B cell (primary cell): Measurements from ENCODE around the gene CTDP1. TPM values are rescaled to one million over a fixed set of nuclear protein-coding genes. Genes with fewer than 3 reads are reported as not detected.

Experiments used
- ATAC-seq: fragments of 200-7000 bp; cut with Tn5 transposase; one replicate; pipeline ENCODE4 v1.10.0; 2021; ENCODE audit warnings: low read depth, mild to moderate bottlenecking, moderate number of reproducible peaks, moderate library complexity
- CTCF ChIA-PET: fragments of 350-600 bp; sonication (Branson Sonifier 250); formaldehyde crosslinking; loops from one replicate; lab custom pipeline; 2021; ENCODE audit warnings: antibody characterized with exemption, inconsistent platforms; lab: Charles Lee
- POLR2A ChIA-PET: fragments of 350-600 bp; sonication (Branson Sonifier 250); formaldehyde crosslinking; loops from one replicate; lab custom pipeline; 2021; ENCODE audit warnings: antibody characterized with exemption; lab: Charles Lee
- DNase-seq: peaks from one replicate; pipeline ENCODE4 v3.0.0; 2013
- H2AFZ ChIP-seq: 2 replicates; pipeline ENCODE4 v1.6.1; 2012; ENCODE audit warnings: mild to moderate bottlenecking, low read depth, low read length; ENCODE audit not compliant: insufficient read depth, poor library complexity, severe bottlenecking
- H3K27ac ChIP-seq, 2 donors: 1 replicate in 1 of 2; 2 replicates in 1 of 2; pipeline ENCODE4 v1.5.1; 2012 to 2013; ENCODE audit warnings: low read length in 2 of 2, mild to moderate bottlenecking in 2 of 2, moderate library complexity in 1 of 2
- H3K27me3 ChIP-seq, 4 experiments: fragments of 200-600 bp in 1 of 4; sonication (generic) in 1 of 4; replicated peaks in 1 of 4; 1 replicate in 2 of 4; 2 replicates in 2 of 4; pipeline versions ENCODE4 v1.6.1 to v1.7.0; 2013 to 2016; ENCODE audit warnings: low read length in 3 of 4, mild to moderate bottlenecking in 2 of 4, mixed read lengths in 1 of 4, moderate library complexity in 1 of 4; ENCODE audit not compliant: insufficient read depth in 4 of 4, control insufficient read depth in 3 of 4; ENCODE audit errors: control extremely low read depth in 1 of 4
- H3K36me3 ChIP-seq, 2 experiments: replicated peaks in 1 of 2; 1 replicate in 1 of 2; 2 replicates in 1 of 2; pipeline versions ENCODE4 v1.6.1 to v1.7.1; 2013; ENCODE audit warnings: low read length in 1 of 2; ENCODE audit not compliant: insufficient read depth in 2 of 2, control insufficient read depth in 1 of 2; ENCODE audit errors: control extremely low read depth in 1 of 2, extremely low read depth in 1 of 2
- H3K4me1 ChIP-seq, 2 donors: fragments of 200-600 bp in 1 of 2; sonication (generic) in 1 of 2; 1 replicate in 1 of 2; 2 replicates in 1 of 2; pipeline versions ENCODE4 v1.5.1 to v1.6.1; 2013 to 2017; ENCODE audit warnings: low read length in 2 of 2; ENCODE audit not compliant: control insufficient read depth in 2 of 2, insufficient read depth in 2 of 2
- H3K4me2 ChIP-seq: replicated peaks from 2 replicates; pipeline ENCODE3; 2012; ENCODE audit warnings: mild to moderate bottlenecking, low read depth, low read length; ENCODE audit not compliant: poor library complexity, severe bottlenecking
- H3K4me3 ChIP-seq, 5 experiments: fragments of 200-600 bp in 1 of 5; sonication (generic) in 1 of 5; 1 replicate in 3 of 5; 2 replicates in 2 of 5; pipeline versions ENCODE4 v1.5.1 to v1.7.0; 2011 to 2016; ENCODE audit warnings: low read length in 4 of 5, mild to moderate bottlenecking in 4 of 5, low read depth in 2 of 5, control low read depth in 1 of 5, moderate library complexity in 1 of 5; ENCODE audit not compliant: insufficient read depth in 1 of 5; ENCODE audit errors: control extremely low read depth in 1 of 5, extremely low read depth in 1 of 5
- H3K79me2 ChIP-seq: fragments of 200-600 bp; sonication (generic); one replicate; pipeline ENCODE4 v1.6.0; 2016; ENCODE audit warnings: low read length; ENCODE audit not compliant: control insufficient read depth, insufficient read depth
- H3K9ac ChIP-seq: fragments of 200-600 bp; sonication (generic); 2 replicates; pipeline ENCODE4 v1.6.1; 2017; ENCODE audit warnings: mild to moderate bottlenecking, low read length, moderate library complexity
- H3K9me3 ChIP-seq, 3 donors: one replicate each; pipeline versions ENCODE4 v1.6.1 to v1.7.1; 2013; ENCODE audit warnings: low read length in 2 of 3; ENCODE audit not compliant: control insufficient read depth in 2 of 3, insufficient read depth in 1 of 3; ENCODE audit errors: control extremely low read depth in 1 of 3
- H4K20me1 ChIP-seq: 2 replicates; pipeline ENCODE4 v1.6.0; 2012; ENCODE audit warnings: mild to moderate bottlenecking, low read length; ENCODE audit not compliant: insufficient read depth, control insufficient read depth, poor library complexity, severe bottlenecking
- H3K27ac Mint-ChIP-seq: one replicate; pipeline ENCODE4 v1.8.0; 2021; ENCODE audit warnings: mixed read lengths
- H3K27me3 Mint-ChIP-seq: one replicate; pipeline ENCODE4 v1.8.0; 2021; ENCODE audit warnings: mixed read lengths
- H3K4me1 Mint-ChIP-seq: one replicate; pipeline ENCODE4 v1.8.0; 2021; ENCODE audit warnings: mixed read lengths
- H3K4me3 Mint-ChIP-seq: one replicate; pipeline ENCODE4 v1.8.0; 2021; ENCODE audit warnings: mixed read lengths
- H3K9me3 Mint-ChIP-seq: one replicate; pipeline ENCODE4 v1.8.0; 2022; ENCODE audit warnings: mixed read lengths; ENCODE audit not compliant: insufficient read depth
- EZH2 ChIP-seq: IDR thresholded peaks from 2 replicates; pipeline ENCODE4 v1.6.1; 2012; ENCODE audit warnings: borderline replicate concordance, low read depth, mild to moderate bottlenecking, moderate library complexity, low read length; ENCODE audit not compliant: insufficient read depth, poor library complexity, severe bottlenecking
- WGBS: methylation state at CpG from one replicate; pipeline ENCODE4 v1.1.5; 2013; ENCODE audit warnings: missing lambda C conversion rate; ENCODE audit not compliant: insufficient coverage; 5-methylcytosine and 5-hydroxymethylcytosine counted together
- intact Hi-C: fragments of 100-400 bp; cut with micrococcal nuclease; formaldehyde crosslinking; loops from one replicate; pipeline ENCODE4 v1.10.0; 2022
- polyA plus RNA-seq: library from polyadenylated mRNA; depleted of rRNA; stranded (reverse); fragments of >200 nt; gene quantifications from 2 replicates; pipeline ENCODE4 v1.2.3, GENCODE V29; 2012
- total RNA-seq, 2 donors: library from RNA; stranded (reverse); fragments of 120-200 nt in 1 of 2; gene quantifications; 1 replicate in 1 of 2; 2 replicates in 1 of 2; pipeline versions ENCODE4 v1.2.3 to v1.2.4, GENCODE V29; 2013 to 2022
- TF ChIP-seq, protein P1 (sequence below): fragments of 200-600 bp; IDR thresholded peaks from one replicate; pipeline ENCODE4 v1.8.0; 2022; ENCODE audit warnings: antibody characterized with exemption, mild to moderate bottlenecking

Gene CTDP1
- total and polyA plus RNA-seq, 2 donors (not counting 1 experiment from before 2014, with no cell fraction given), result 14.3 to 33.3 TPM

DNA sequence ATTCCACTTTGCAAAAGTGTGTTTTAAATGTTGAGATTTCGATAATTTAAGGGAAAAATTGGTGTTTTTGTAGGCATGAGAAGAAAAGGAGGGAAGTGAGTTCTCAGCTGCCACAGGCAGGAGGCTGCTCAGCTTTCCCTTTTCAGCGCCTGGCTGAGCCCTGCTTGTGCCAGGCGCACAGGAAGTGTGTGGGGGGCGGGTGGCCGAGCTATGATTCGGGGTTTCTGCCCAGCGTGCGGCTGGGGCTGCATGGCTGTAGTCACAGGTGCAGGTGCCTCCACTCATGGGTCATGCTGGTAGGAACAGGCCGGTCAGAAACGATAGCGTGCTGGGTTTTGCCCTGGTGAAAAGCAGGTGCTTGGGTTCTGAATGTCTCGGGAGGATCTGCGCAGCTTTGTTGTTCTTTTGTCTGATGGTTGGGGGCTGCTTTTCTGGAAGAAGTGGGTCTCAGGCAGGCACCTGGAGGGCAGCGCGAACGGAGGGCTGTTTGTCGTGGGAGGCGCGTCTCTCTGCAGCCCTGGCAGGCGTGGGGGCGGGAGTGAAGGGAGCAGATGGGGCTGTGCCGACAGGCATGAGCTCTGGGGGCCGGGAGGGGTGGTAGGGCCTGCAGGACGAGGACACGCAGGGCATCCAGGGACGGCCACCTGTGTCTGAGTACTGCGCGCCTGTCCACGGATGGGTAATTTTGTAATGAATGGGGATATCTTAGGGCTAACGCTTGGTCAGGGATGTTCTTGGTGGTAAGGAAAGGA lies 120.2 kb downstream of the CTDP1 start:
- H3K9me3 ChIP-seq, result peaks cover 0 to 13% (median 0%) of the 10 kb centered on the region in 3 donors
- H3K4me1 ChIP-seq, result peaks cover 25 to 26% of the 10 kb centered on the region in 2 donors
- H3K27me3 ChIP-seq, result peaks cover 0 to 33% (median 17%) of the 10 kb centered on the region in 4 experiments
- intact Hi-C loops, result loop anchor here (5.0 to 10.0 kb wide), 3 partner anchors 163 to 348 kb away; partner anchors contain the start of genes HSBP1L1 and RBFA
- no peak overlapping the region for H3K27ac ChIP-seq
- H3K9me3 Mint-ChIP-seq, result no peaks in the 10 kb centered on the region
- ATAC-seq (no peak), DNase-seq (peak; percentile 34)
- no peak for TF ChIP-seq EZH2
- TF ChIP-seq, protein P1, sequence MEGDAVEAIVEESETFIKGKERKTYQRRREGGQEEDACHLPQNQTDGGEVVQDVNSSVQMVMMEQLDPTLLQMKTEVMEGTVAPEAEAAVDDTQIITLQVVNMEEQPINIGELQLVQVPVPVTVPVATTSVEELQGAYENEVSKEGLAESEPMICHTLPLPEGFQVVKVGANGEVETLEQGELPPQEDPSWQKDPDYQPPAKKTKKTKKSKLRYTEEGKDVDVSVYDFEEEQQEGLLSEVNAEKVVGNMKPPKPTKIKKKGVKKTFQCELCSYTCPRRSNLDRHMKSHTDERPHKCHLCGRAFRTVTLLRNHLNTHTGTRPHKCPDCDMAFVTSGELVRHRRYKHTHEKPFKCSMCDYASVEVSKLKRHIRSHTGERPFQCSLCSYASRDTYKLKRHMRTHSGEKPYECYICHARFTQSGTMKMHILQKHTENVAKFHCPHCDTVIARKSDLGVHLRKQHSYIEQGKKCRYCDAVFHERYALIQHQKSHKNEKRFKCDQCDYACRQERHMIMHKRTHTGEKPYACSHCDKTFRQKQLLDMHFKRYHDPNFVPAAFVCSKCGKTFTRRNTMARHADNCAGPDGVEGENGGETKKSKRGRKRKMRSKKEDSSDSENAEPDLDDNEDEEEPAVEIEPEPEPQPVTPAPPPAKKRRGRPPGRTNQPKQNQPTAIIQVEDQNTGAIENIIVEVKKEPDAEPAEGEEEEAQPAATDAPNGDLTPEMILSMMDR, result no peak
- peaks cover 4% of the 10 kb centered on the region for H4K20me1 ChIP-seq
- no peaks in the 10 kb centered on the region for H3K36me3 ChIP-seq
- peaks cover 33% of the 10 kb centered on the region for H3K27me3 Mint-ChIP-seq
- H3K4me2 ChIP-seq, result peak overlapping the region; percentile 79
- peaks cover 23% of the 10 kb centered on the region for H3K4me1 Mint-ChIP-seq
- H3K4me3 ChIP-seq, result peak overlapping the region in 1 of 5 experiments; percentile 37
- CTCF ChIA-PET, result no interaction called here
- 40% methylated on average over 30 of the region's 30 CpGs for WGBS
- peak overlapping the region; percentile 13 for H2AFZ ChIP-seq
- peak overlapping the region; percentile 31 for H3K9ac ChIP-seq
- no peaks in the 10 kb centered on the region for H3K79me2 ChIP-seq
- POLR2A ChIA-PET, result interaction anchor here (0.6 kb wide), 1 partner anchor 11 kb away, joined by 3 read pairs; no protein-coding TSS in a partner anchor
- H3K27ac Mint-ChIP-seq, result no peak overlapping the region
- H3K4me3 Mint-ChIP-seq, result peak overlapping the region; percentile 75
